ENCODE results near the gene ZBED4.

Gene ZBED4

DNA sequence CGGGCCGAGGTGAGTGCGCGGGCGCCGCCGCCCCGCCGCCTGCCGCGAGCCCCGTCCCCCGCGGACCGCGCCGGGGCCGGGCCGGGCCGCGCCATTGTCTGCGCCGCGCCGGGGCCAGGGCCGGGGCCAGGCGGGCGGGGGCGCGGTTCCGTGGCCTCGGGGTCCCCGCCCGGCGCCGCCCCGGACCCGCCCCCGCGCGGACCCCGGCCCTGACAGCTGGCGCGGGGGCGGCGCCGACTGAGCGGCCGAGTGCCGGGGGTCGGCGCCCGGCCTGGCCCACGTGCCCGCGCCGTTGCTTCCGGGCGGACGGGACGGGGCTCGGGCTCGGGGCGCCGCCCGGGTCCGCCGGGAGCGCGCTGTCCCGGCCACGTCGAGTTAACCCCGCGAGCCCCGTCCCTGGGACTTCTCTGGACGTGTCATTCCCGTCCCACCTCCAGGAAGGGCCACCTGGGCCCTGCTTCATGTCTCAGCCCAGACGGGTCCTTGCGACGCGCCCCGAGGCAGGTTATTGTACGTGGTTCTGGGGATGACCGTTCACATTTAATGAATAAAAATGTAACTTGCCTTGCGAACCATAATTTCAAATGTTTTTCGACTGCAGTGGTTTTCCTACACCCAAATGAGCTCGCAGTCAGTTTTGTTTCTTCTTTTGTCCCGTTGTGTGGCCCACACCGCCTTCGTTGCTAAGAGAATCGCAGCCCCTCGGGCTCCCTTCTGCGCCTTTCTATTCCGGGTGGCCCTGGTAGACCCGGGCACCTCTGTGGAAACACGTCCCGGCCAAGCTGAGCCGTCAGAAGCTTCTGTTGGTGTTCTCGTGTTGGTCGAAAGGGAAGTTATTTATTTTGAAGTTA lies 562 bp downstream of the ZBED4 start:
- DNase-seq = peak; percentile 20

DNA sequence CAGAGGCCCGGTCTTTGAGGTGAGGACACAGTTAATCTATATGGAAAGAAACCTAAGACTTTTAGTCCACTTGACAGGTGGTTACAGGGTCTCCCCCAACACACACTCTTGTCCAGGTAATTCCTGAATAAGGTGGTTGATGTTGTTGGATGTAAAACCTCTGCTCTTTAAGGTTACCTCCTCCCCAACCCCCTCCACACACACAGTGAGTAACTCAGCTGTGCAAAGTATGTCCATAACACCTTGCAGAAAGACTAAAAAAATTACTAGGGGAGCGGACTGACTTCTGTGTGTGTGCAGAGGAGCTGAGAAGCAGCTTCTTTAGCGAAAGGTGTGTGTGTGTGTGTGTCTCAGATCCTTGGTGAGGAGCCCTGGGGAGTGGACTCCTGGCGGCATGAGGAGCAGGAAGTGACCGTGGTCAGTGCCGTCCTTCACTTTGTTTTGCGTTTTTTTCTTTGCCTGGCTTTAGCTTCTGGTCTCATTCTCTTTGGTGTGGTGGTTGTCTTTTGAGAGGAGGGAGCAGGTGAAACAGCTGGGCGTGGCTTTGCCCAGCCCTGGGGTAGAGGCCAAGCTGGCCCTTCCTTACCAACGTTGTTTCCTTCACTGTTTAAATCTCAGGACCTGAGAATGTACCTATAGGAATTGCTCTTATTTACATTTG lies 1.7 kb downstream of the ZBED4 start:
- no peak for DNase-seq

DNA sequence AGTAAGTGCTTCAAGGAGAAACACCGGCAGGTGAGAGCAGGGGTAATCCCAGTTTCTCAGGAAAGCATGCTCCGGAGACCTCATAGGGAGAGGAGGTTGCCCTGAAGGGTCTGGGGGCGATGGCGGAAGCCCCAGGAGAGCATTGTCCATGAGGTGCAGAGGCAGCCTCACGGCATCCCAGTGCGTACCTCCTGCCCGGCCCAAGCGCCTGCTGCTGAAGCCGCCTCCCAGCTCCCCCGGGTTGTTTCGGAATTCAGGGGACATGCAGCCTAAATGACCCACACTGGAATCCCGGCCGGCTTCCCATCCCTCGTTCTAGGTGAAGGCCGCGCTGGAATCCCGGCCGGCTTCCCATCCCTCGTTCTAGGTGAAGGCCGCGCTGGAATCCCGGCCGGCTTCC lies 2.7 kb downstream of the ZBED4 start:
- DNase-seq = no peak

DNA sequence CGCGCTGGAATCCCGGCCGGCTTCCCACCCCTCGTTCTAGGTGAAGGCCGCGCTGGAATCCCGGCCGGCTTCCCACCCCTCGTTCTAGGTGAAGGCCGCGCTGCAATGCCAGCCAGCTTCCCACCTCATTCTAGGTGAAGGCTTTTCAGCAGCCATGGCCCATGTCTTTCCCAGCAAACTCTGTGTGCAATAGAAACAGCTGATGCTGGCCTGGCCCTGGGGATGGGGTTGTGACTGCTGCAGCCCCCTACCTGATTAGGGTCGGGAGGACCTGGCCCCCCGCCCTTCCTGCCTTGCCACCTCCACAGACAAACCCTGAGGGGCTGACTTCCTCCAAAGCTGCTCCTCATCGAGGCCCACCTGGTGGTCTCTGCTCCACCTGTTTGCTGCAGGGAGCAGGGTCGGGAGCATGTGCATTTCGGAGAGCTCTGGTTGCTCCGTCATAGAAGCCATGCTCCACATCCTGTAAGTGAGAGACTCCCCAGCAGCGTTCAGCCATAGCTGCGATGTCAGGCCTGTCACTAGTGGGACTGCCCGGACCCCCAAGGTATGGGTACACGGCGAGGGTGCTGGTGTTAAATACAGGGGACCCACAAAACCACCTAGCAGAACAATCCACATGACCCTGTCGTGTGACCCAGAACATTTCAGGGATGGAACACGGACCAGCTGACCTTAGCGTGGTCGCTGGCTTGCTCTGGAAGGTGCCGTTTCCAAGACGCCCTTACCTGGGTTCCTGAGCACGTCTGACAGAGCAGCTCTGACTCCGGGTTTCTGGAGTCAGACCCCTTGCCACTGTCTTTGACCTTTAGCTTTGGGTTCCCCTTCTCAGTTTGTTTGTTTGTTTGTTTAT lies 3.3 kb downstream of the ZBED4 start:
- DNase-seq = no peak

DNA sequence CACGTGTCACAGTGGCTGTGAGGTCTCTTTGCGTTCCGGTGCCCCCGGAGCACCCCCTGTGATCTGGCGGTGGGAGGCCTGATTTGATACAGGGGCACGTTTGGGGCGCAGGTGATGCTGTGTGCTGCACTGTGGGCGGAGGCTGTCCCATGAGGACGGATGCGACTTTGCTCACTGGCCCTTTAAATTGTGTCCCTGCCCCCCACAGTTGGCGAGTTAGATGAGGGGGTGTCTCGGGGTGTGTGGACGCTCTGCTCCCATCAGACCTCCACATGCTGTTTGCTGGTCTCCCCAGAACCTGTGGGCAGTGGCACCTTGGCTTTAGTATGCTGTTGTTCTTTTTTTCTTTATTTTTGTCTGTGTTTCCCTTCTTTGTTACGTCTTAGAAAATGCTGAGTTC lies 5.2 kb downstream of the ZBED4 start:
- no peak for DNase-seq

DNA sequence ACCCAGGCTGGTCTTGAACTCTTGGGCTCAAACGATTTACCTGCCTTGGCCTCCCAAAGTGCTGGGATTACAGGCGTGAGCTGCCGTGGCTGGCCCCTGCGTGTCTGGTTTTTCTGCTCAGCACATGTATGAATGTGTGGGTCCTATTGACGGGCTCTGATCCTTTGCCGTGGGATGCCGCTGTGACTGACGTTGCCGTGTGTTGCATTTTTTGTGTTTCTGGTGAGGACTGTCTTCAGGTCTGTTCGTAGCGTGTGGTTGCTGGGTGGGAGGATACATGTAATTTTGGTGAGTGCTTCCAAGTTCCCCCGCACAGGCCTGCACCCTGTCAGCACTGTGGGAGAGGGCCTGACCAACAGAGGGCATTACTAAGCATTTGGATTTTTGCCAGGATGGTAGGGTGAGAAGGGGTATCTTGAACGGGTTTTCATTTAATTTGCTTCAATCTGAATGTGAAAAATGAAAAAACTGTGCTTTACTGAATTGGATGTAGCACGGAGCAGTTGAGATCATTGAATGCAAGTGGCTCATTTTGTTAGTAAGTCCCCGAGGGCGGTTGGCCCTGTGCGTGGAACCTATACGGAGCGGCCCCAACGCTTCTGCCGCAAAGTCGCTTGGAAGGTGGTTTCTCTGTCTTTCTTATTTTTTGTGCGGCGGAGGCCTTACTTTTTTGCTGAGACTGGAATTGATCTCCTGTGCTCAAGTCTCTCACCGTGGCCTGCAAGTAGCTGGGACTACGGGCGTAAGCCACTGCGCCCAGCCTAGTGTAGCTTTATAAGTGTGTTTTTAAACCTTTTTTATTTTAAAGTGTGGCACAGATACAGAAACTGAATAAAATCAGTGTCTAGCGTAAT lies 8.2 kb downstream of the ZBED4 start:
- DNase-seq = no peak

DNA sequence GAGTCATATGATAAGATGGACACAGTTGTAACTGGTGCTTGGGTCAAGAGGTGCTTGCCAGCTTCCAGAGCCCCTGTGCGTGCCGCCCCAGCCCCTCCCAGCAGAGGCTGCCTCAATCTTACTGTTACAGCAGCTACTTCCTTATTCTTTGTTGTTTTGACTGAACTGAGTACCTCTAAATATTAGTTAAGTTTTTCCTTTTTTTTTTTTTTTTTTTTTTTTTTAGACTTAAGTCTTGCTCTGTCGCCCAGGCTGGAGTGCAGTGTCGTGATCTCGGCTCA lies 8.8 kb downstream of the ZBED4 start:
- no peak for DNase-seq

DNA sequence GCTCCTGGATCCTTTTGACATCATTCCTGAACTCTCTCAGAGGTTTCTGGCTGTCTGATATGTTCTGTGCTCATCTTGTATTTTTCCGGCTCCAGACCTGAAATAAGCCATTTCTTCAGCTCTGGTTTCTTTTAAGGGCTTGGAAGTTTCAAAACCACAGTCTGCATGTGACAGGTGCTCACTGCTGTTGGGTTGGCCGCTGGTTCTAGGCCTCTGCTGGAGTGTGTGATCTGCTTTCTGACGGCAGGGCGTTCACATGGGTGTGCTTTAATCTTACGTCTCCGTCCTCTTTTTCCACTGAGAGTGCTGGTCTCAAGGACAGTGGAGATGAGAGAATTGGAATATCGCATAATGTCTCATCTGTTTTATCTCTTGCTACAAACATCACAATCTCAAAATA lies 10.3 kb downstream of the ZBED4 start:
- no peak for DNase-seq

DNA sequence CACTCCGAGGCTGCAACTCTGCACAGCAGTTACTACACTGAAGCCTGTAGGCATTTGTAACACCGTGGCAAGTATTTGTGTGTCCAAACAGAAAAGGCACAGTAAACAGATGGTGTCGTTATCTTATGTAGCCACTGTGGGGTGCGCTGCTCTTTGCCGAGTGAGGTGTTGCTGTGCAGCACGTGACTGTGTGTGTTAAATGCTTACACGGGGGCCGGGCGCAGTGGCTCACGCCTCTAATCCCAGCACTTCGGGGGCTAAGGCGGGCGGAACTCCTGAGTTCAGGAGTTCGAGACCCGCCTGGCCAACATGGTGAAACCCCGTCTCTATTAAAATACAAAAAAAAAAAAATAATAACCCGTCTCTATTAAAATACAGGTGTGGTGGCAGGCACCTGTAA lies 11.5 kb downstream of the ZBED4 start:
- DNase-seq = no peak

DNA sequence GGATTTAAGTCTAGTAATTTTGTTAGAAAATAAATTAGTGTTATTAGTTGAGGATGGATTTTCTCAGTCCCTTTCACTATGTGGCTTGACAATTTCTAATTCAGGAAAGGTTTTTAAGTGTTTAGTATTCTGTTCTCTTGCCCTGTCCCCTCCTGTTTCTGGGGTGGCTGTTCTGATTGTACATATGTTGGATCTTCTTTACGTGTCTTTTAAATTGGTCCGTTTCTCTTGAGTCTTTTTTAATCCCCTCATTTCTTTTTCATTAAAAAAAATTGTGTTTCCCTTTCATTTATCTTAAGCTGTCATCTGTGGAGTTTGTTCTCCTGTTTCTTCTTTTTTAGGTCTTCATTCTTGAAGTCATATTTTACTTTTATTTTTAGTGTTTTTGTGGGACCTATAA lies 12.5 kb downstream of the ZBED4 start:
- no peak for DNase-seq

DNA sequence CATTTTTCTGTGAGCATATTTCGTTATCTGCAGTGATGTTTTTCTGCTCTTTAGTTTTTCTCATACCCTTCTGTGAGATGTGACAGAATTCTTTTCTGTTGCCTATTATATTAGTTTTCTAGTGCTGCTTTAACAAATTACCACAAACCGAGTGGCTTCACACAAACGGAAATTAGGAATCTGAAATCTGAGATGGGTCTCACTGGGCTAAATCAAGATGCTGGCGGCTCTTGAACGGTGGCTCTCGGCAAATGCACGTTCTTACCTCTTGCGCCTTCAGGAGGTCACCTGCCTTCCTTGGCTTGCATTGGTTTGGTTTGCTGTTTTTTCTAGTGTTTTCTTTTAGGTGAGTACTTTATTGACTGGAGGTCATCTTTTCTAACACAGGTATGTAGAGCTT lies 13.0 kb downstream of the ZBED4 start:
- no peak for DNase-seq

DNA sequence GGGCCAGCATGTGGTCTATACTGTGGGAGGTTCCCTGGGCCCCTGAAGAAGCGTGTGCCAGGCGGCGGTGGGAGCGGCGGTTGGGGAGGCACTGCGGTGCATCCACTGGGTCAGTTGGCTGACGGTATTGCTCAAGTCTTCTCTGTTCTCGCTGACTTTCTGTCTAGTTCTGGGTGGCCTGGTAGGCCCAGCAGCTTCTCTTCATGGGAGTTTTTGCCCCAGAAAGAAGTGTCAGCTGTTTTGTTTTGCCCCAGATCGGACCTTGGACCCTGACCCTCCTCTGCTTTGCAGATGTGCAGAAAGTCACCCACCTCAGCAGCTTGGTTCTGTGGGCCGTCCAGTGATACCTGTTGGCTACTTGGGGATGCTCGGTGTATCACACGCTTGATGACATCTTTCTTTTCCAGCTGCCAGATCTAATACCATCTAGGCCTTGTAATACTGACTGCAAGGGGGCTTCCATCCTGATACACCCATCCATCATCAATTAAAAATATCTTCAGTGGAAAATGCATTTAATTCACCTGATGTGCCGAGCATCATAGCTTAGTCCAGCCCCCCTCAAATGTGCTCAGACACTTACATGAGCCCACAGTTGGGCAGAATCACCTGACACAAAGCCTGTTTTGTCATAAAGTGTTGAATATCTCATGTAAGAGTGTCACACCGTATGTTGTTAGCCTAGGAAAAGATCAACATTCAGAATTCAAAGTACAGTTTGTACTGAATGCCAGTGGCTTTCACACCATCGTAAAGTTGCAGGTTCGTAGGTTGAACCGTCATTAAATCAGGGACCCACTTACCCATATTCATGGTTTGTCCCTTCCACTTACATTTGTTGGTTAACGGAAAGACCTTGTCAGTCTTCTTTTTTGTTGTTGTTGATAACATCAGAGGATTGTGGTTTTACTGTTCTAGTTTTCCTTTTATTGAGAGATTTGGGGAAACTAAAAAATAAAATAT lies 13.9 kb downstream of the ZBED4 start:
- DNase-seq = no peak

DNA sequence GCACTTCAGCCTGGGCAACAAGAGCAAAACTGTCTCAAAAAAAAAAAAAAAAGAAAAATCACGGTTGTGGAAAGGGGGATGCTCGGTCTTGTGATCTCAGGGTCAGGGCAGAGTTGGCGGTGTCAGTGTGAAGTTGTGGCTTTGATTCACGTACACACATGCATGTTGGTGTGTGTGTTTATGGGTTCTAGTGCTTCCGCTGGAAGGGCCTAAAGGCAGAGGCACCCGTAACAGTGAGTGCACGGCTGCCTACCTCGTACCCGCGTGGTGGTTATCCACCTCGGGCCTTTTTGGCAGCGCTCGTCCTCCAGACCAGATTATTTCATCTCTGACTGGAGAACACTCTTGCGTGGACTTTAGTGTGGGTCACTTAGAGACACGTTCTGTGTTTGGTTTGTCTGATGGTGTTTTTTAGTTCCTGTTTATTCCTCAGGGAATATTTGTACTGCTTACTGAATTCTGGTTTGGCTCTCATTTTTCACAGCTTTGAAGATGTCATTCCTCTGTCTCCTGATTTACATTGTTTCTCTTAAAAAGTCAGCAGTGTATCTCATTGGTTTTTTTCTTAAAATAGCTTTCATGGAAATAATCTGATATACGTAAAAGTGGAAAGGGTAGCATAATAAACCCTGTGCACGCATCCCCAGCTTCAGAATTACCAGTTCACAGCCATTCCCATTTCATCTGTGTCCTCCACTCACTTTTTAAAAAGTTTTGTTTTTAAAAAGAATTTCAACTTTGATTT lies 15.6 kb downstream of the ZBED4 start:
- no peak for DNase-seq

DNA sequence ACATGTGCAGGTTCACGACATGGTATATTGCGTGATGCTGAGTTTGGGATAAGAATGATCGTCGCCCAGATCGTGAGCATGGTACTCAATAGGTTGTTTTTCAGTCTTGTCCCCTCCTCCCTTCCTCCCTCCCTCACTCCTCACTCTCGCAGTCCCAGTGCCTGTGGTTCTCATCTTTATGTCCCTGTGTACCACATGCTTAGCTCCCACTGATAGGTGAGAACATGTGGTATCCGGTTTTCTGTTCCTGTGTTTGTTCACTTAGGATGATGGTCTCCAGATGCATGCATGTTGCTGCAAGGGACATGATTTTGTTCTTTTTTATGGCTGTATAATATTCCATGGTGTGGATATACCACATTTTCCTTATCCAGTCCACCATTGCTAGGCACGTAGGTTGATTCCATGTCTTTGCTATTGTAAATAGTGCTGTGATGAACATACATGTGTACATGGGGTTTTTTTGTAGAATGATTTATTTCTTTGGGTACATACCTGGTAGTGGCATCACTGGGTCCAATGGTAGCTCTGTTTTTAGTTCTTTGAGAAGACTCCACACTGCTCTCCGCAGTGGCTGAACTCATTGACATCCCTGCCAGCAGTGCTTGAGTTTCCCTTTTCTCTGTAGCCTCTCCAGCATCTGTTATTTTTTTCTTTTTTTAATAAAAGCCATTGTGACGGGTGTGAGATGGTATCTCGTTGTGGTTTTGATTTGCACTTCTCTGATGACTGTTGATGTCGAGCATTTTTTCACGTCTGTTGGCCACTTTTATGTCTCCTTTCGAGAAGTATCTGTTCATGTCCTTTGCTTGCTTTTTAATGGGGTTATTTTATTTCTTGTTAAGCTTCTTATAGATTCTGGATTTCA lies 16.4 kb downstream of the ZBED4 start:
- no peak for DNase-seq

DNA sequence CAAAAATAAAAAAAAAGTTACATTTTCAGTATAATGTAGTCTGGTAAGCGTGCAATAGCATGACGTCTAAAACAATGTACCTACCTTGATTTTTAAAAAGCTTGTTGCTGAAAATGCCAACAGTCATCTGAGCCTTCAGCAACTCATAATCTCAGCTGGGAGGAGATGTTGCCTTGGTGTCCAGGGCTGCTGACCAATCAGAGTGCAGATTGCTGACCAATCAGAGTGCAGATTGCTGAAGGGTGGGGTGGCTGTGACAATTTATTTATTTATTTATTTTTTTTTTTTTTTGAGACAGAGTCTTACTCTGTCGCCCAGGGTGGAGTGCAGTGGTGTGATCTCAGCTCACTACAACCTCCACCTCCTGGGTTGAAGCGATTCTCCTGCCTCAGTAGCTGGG lies 17.8 kb downstream of the ZBED4 start:
- no peak for DNase-seq

DNA sequence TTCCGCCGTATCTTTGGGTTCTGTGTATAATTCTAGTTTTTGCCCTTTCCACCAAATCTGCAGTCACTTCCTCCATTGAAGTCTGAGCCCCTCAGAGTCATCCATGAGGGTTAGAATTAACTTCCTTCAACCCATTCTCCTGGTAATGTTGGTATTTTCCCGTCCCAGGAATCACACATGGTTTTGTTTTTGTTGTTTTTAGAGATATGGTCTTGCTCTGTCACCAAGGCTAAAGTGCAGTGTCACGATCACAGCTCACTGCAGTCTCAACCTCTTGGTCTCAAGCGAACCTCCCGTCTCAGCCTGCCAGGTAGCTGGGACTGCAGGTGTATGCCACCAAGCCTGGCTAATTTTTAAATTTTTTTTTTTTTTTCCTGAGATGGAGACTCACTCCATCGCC lies 18.7 kb downstream of the ZBED4 start:
- DNase-seq = no peak

DNA sequence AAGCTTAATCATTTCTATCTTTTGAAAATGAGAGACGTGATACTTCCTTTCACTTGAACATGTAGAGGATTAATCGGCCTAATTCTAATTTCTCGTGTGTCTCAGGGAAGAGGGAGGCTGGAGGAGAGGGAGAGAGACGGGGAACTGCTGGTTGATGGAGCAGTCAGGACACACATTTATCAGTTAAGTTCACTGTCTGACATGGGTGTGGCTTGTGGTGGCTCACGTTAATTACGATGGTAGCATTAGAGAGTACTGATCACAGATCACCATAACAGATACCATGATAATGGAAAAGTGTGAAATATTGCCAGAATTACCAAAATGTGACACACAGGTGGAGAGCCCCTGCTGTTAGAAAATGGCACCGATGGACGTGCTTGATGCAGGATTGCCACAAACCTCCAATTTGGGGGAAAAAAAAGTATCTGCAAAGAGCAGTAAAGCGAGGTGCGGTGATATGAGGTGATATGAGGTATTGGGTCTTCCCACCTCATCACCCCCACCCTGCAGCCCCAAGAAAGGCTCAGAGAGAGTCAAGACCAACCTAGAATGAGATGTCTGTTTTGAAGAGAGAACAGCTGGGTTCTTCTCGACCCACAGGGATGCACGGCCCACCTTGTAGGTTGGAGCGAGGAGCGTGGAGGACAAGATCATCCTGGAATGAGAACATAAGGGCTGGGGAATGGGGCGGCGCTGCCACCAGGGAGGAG lies 19.7 kb downstream of the ZBED4 start:
- DNase-seq = no peak

DNA sequence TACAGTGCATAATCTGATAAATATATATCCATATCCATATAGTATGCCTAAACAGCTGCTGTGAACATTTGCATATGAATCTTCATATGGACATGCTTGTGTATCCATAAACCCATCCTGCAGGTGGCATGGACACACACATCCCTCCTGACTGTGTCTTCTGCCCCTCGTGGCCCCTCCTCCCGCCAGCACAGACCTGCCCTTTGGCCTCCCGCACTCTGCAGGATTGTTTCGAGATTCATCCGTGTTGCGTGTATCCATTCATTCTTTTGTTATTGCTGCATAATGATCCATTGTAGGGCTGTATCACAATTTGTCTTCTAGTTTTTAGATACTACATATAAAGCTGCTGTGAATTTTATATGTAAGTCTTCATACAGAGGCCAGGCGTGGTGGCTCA lies 24.0 kb downstream of the ZBED4 start:
- DNase-seq = no peak

DNA sequence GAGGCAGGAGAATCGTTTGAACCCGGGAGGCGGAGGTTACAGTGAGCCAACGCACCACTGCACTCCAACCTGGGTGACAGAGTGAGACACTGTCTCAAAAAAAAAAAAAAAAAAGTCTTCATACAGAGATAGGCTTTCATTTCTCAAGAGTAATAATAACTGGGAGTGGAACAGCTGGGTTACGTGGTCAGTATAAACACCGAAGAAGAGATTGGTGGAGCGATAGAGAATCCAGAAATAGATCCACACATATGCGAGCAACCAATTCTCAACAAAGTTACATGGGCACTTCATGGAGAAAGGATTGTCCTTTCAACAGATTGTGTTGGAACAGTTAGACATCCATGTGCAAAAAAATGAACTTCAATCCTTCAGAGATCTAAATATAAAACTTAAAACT lies 24.6 kb downstream of the ZBED4 start:
- DNase-seq = no peak
